ENCODE data around the gene SHROOM2.
A peak's percentile ranks its signal among the peaks of the same experiment; 100 is the strongest.
"Not testable (repeated sequence)": the region's sequence is repeated elsewhere in the genome, so short reads cannot be mapped to it uniquely, and the experiment has no call there.

SHROOM2 gene, protein sequence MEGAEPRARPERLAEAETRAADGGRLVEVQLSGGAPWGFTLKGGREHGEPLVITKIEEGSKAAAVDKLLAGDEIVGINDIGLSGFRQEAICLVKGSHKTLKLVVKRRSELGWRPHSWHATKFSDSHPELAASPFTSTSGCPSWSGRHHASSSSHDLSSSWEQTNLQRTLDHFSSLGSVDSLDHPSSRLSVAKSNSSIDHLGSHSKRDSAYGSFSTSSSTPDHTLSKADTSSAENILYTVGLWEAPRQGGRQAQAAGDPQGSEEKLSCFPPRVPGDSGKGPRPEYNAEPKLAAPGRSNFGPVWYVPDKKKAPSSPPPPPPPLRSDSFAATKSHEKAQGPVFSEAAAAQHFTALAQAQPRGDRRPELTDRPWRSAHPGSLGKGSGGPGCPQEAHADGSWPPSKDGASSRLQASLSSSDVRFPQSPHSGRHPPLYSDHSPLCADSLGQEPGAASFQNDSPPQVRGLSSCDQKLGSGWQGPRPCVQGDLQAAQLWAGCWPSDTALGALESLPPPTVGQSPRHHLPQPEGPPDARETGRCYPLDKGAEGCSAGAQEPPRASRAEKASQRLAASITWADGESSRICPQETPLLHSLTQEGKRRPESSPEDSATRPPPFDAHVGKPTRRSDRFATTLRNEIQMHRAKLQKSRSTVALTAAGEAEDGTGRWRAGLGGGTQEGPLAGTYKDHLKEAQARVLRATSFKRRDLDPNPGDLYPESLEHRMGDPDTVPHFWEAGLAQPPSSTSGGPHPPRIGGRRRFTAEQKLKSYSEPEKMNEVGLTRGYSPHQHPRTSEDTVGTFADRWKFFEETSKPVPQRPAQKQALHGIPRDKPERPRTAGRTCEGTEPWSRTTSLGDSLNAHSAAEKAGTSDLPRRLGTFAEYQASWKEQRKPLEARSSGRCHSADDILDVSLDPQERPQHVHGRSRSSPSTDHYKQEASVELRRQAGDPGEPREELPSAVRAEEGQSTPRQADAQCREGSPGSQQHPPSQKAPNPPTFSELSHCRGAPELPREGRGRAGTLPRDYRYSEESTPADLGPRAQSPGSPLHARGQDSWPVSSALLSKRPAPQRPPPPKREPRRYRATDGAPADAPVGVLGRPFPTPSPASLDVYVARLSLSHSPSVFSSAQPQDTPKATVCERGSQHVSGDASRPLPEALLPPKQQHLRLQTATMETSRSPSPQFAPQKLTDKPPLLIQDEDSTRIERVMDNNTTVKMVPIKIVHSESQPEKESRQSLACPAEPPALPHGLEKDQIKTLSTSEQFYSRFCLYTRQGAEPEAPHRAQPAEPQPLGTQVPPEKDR (N-terminal part only)

DNA sequence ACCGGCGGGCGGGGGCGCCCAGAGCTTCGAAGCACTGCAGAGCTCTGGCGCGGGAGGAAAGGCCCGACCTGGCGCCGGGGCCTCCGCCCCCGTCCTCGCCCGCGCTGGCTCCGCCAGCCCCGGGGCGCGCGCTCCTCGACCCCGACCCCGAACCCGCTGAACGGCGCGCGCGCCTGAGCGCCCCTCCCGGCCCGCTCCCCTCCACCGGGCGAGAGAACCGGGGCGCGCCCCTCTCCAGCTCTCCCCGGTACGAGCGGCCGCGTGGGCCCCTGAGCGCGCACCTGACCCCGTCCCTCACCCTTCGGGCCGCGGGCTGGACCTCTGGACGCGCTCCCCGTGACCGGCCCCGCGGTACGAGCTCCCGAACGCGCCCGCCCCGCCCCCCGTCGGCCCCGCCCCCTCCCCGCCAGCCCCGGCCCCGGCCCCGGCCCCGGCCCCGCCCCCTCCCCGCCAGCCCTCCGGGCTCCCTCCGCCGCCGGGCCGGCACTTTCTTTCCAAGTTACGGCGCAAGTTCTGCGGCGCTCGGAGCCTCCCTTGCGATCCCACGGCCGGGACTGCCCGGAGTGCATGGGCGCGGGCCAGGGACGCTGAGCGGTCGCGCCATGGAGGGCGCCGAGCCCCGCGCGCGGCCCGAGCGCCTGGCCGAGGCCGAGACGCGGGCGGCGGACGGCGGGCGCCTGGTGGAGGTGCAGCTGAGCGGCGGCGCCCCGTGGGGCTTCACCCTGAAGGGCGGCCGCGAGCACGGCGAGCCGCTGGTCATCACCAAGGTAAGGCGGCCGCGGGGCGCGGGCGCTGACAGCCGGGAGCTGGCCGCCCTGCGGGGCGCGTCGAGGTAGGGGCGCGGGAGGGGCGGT lies at the start of gene SHROOM2:
TSS of gene SHROOM2 (plus strand) at position 486 of the 854 bp plus-strand sequence. CDS start at position 603, 117 bp downstream.
- peak in 1 of 58 donors; percentile 7 for DNase-seq

DNA sequence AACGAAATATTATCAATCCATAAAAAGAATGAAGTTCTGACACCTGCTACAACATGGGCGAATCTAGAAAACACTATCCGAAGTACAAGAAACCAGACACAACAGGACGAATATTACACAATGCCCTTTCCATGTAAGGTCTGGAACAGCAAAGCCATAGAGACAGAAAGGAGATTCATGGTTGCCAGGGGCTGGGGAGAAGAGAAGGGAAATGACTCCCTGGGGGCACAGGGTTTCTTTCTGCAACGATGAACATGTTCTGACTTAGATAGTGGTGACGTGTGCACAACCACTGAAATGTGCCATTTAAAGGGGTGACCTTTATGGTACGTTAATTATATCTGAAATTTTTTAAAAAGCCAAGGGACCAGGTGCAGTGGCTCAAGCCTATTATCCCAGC lies 48.9 kb upstream of the SHROOM2 start:
- no peak for DNase-seq

DNA sequence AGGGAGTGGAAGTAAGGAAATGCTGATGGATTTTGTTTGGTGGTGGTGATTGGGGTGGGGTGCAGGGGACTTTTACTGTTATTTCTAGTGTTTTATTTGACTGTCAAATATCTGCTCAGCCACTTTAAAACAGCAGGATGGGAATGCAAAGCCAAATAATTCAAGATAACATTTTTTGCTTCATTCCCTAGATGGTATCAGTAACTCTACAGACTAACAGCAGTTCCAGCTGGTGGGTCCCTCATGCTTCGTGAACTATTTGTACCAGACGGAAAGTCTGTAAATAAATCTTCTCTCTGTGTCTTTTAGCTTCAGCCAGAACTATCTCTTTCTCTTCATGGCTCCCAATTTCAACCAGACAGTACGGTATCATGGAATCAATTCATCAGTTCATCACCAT lies 48.1 kb upstream of the SHROOM2 start:
- no peak for DNase-seq

DNA sequence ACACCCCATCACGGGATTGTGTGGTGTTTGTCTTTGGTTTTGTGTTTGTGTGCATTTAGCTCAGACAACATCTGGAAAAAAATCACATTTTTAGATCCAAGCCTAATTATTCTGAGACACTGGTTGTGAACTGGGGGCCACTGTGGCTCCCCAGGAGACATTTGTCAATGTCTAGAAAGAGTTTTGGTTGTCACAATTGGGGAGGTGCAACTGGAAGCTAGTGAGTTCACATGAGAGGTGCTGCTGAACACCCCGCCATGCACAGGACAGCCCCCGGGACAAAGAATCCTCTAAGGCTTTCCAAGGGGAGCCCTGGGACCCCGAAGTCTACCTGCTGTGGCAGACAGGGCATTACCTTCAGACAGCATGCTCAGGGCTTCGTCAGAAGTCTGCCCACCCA lies 47.1 kb upstream of the SHROOM2 start:
- no peak for DNase-seq

DNA sequence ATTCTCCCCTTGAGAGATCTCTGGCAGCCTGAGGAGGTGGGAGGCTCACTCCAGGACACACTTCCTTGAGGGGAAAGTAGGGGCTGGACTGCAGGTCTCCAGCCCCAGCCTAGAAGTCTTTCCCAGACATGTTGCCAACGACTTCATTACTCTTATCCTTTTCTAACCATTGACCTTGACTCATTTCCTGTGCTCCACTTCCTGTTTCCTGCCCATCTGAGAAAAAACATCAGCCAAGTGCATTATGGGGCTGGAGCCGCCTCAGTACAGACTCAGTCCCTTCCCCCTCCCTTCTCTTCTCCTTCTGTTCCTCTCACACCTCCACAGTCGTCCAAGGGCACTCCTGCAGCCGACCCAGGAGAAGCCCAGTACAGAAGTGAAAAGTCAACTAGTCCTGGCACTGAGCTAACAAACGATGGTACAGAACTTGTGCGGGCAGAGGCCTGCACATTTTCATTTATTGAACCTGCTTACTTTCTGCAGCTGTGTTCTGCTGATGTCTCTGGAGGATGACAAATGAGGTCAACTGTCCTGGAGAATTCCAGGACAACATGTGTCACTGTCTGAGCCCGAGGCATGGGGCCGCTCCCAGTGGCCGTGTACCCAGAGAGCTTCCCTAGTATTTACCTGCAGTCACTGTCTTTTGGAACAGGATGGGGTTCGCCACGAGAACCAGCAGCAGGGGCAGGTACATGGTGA lies 40.7 kb upstream of the SHROOM2 start:
- DNase-seq: no peak

DNA sequence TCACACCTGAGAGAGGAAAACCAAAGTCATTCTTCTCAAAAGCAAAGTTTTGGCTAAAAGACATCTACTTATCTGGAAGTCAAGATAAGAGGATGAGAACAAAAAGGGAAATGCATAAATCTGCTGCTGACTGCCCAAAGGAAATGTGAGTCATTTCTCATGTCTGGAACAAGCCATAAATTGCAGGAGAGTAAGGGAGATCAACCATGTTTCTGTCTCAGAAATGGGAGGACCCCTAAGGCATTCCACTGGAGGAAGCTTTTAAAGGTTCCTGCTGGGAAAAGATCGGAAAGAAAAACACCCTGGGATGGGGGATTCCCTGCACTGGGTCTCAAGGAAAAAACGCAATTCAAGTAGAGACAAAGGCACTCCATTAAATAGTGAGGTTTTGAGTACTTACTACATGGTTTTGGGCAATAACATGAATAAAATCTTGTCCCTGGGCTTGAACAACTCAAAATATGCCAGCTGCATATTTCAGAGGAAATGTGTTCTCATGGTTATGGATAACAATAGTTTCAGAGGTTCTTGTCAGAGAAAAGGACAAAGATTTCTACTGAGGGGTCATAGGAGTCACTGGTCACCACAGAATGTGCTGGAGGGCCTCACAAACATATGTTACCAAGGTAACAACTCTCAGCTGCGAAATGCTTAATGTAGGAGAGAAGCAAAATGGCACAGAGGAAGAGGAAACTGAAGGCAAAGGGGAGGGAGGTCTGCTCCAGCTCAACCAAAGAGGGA lies 39.9 kb upstream of the SHROOM2 start:
- DNase-seq: no peak

DNA sequence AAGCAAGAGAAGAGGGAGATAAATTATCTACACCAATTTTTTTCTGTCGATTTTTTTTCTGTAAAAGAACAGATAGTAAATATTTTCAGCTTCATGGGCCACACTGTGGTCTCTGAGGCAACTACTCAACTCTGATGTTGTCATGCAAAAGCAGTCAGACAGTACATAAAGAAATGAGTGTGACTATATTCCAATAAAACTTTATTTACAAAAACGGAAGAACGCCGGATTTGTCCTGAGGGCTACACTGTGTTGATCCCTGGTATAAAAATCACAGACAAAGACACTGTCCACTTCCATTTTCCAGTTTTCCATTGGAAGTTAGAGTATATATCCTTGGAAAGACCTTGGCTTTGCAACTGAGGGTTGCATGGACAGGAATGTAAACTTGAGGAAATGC lies 38.6 kb upstream of the SHROOM2 start:
- DNase-seq: no peak

DNA sequence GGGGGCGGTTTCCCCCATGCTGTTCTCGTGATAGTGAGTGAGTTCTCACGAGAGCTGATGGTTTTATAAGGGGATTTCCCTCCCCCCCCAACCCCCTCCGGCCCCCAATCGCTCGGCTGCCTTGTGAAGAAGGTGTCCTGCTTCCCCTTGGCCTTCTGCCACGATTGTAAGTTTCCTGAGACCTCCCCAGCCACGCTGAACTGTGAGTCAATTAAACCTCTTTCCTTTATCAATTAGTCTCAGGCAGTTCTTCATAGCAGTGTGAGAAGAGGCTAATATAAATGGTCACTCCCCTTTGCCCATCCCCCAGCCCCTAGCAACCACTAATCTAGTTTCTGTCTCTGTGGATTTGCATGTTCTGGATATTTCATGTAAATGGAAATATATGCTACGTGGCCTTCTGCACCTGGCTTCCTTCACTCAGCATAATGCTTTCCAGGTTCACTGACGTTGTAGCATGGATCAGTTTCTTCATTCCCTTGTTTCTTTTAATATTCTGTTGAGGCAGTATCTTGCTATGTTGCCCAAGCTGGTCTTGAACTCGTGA lies 37.0 kb upstream of the SHROOM2 start:
- DNase-seq: no peak

DNA sequence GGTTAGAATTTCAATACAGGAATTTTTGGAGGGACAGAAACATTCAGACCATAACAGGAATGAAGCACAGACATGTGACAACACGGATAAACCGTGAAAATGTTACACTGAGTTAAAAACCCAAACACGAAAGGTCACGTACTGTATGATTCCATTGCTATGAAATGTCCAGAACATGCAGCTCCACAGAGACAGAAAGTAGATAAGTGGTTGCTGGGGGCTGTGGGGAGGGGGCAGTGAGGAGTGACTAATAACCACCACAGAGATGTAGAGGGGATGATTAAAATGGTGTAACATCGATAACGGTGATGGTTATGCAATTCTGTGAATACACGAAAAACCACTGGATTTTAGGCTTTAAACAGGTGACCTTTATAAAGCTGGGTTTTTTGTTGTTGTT lies 28.9 kb upstream of the SHROOM2 start:
- DNase-seq: no peak

DNA sequence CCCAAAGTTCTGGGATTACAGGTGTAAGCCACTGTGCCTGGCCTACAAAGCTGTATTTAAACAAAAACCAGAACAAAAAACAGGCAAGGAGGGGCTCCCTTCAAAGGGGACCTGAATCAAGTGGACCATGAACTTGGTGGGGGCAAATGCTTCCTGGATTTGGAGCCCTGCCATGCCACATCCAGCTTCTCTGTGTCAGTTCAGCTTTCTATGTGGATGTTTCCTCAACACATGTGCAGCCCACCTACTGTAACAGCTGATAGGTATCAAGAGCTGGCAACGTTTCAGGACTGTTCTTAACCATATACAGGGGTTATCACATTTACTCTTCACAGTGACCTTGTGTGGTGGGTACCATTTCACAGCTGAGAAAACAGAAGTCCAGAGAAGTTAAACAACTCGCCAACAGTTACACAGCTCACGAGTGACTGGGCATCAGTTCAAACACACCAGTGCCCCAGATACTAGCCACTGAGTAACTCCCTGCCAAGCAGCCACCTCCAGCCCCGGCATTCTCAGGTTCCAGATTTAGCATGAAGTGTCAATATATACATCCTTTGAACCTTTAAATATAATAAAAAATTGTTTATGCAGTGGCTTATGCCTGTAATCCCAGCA lies 28.1 kb upstream of the SHROOM2 start:
- no peak for DNase-seq

DNA sequence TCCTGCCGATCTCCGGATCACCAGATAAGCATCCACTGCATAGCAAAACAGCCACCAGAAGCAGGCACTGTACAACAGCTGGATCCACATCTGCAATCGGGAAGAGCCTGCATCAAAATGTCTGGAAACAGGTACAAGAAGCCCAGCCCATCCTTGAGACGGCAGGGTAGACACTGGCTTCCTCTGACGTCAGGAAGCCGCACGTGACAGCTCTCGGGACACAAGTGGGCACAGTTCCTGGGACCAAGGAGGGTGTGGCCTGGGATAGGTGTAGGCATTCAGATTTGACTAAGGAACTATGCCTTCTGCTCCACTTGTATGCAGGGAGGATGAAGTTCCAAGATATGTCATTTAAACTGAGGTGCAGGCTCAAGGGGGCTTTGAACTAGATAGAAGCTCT lies 26.9 kb upstream of the SHROOM2 start:
- no peak for DNase-seq

DNA sequence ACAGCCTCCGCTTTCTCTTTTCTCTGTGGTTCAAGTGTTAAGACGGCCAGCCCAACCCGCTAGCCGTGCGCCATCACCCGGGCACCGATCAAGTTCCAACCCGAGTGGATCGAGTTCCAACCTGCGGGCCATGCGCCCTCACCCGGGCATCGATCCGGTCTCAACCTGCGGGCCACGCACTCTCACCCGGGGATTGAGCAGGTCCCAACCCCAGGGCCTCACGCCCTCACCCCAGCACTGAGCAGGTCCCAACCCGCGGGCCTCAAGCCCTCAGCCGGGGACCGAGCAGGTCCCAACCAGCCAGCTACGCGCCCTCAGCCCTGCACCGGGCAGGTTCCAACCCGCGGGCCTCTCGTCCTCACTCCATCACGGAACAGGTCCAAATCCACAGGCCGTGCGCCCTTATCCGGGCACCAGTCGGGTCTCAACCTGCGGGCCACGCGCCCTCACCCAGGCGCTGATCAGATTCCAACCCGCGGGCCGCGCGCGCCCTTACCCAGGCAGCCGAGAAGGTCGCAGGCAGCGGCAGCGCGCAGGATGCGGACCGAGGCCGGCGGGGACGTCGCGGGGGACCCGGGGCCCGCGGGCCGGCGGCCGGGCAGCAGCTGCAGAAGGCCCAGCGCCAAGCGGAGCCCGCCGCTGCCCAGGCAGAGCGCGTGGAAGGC lies 21.0 kb upstream of the SHROOM2 start:
- peak in 3 of 58 donors; percentile 0 to 9 (median 0) for DNase-seq

DNA sequence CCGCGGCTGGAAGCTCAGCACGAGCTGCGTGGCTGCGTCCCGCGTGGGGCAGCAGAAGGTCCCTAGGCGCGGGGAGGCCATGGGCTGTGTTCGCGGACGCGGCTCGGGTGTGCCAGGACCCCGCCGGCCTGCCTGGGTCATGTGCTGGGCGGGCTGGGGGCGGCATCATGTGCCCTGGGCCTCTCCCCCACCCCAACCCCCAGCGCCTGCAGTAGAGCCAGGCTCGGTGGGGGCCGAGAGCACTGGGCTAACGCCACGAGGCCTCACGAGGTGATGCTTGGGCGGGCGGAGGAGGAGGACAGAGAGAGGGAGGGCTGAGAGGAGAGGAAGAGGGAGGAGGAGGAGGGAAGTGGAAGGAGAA lies 20.5 kb upstream of the SHROOM2 start, which contains the start of gene GPR143:
TSS of gene GPR143 (minus strand) at position 111 of the 361 bp plus-strand sequence. CDS start at position 81, 30 bp downstream.
- DNase-seq: peak in 16 of 58 donors; percentile 0 to 23 (median 6)

DNA sequence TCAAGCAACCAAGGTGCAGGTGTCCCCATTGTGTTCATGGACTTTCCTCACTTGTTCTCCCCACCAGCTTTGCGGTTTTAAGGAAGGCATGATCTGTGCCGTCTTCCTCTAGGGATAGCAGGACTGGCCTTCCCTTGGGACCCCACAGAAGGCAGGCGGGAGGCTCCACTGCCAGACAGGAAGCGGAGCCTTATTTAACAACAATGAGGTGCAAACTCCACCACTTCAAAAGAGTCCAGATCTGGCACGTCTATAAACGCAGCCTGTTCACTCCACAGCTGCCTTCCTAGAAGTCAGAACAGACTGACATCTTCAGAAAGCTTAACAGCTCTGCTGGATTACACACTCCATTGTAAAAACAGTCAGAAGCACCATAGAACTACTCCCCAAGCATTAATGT lies 18.9 kb upstream of the SHROOM2 start:
- no peak for DNase-seq

DNA sequence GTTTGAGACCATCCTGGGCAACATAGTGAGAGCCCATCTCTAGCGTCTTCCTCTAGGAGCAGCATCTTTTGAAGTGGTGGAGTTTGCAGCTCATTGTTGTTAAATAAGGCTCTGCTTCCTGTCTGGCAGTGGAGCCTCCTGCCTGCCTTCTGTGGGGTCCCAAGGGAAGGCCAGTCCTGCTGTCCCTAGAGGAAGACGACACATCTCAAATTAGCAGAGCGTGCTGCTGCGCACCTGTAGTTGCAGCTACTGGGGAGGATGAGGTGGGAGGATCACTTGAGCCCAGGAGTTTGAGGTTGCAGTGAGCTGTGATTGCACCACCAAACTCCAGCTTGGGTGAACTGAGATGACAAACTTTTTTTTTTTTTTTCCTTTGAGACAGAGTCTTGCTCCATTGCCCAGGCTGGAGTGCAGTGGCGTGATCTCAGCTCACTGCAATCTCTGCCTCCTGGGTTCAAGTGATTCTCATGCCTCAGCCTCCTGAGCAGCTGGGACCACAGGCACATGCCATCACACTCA lies 17.8 kb upstream of the SHROOM2 start:
- DNase-seq: not testable (repeated sequence)

DNA sequence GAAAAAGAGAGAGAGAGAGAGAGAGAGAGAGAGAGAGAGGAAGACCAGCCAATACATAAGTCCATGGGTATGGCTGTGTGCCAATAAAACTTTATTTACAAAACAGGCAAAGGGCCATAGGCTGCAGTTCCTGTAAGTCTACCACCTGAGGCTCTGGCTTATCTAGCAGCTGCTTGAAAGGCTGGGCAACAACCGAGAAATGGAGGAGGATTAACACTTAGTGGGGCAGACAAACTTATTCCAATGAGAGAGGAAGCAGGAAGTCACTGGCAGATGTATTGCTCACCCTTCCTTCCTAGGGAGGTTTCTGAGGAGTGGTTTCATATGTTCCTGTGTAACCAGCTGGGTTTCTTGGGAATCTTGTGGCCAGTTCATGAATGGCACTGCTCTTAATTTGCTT lies 15.9 kb upstream of the SHROOM2 start:
- DNase-seq: no peak

DNA sequence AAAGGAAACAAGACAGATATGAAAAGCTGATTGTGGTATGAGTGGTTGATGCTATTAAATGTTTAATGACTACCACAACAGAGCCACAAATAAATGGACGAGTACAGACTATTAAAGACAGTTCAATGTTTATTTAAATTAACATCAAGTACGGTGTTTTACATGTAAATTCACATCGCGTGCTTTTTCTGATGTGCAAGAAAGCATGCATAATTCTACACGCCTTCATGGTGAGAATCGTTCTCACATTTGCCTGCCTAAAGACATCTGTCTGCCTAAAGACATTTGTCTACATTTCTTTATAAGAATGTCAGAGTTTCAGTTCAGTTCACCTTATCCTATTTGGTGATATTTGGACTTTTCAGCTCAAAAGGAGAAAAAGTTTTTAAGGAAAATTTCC lies 13.3 kb upstream of the SHROOM2 start:
- DNase-seq: no peak

All from anterior cingulate cortex (tissue), 58 donors.